NCI-H2196 (cell line): ENCODE measurements around the gene OR5K3.

Source experiments
- DNase-seq: peaks from one replicate; lab custom pipeline; 2025; ENCODE audit not compliant: unreplicated experiment; lab: John Stamatoyannopoulos, UW

Gene OR5K3

GRCh38 chr3:98432575-98432974 is 42.1 kb downstream of the OR5K3 start:
- no peak for DNase-seq

GRCh38 chr3:98433764-98434163 is 43.3 kb downstream of the OR5K3 start:
- DNase-seq: no peak

GRCh38 chr3:98434412-98434811 is 43.9 kb downstream of the OR5K3 start:
- DNase-seq: no peak

- DNase-seq: no peak
Observed at GRCh38 chr3:98440283-98440682, 49.8 kb downstream of the OR5K3 start.
